ENCODE data around the gene CACNA1C.
"Not testable (repeated sequence)": the region's sequence is repeated elsewhere in the genome, so short reads cannot be mapped to it uniquely, and the experiment has no call there.

Gene CACNA1C

DNA sequence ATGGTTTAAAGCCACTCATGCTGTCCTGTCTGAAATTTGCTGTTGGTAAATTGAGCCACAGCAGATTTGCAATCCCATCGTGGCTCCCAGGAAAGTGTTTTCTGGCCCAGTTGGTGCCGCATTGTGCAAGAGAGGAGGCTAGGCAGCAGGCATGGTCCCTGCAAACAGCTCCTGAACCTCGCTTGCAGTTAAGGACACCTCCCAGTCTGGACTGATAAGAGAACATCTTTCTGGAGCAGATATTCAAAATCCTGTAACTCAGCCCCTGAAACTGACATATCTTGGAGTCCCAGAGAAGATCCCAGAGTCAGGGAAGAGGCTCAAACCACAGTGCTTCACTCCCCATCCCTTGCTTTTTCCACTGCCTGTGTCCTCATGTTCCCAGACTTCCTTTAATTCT lies 413.4 kb downstream of the CACNA1C start:
- no peak for DNase-seq

DNA sequence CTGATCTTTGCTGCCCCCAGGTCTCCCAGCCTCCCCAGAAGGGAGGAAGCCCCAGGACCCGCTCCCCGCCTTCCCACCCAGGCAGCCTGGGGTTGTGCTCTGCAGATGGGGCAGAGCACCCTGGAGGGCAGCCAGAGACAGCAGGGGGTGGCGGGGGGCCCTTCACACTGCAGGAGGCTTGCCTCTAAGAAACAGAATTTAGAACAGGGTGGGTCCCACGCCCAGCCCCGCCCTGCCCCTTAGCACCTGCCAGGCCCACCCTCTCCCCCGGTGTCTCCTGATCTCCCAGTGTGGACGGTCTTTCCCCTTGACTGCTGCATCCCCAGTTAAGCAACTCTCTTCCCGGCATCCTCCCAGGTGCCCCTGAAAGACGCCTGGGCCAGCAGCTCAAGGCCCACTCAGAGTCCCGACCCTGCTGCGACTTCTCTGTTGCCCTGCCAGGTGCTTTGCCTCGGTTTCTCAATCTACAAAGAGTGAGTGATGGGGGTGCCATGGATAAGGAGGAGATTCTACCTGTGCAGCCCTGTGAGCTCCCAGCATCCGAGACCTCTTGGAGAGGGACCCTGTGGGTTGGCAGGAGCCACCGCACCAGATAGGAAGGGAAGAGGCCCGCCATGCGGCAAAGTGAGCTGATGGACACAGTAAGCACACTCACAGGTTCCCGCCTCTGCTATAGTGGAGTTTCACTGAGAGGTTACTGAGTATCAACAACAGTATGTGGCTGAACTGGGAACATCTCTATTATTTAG lies 414.8 kb downstream of the CACNA1C start:
- no peak for DNase-seq

DNA sequence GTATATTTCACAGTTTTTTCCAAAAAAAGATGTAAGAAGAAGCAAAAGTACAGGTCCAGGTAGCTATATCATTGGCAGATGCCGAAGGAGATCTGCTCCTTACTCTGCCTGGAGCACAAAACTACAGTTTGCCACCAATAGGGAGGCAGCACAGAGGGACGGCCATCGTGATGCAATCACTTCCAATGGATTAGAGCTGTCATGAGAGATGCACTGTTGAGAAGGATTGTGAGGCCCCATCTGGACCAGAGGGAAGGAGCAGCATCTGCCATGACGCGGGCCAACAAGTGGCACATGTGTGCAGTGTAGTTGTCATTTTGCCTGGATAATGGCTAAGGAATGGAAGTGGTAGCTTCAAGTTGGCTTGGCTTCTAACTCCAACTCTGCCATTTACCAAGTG lies 423.2 kb downstream of the CACNA1C start:
- no peak for DNase-seq

DNA sequence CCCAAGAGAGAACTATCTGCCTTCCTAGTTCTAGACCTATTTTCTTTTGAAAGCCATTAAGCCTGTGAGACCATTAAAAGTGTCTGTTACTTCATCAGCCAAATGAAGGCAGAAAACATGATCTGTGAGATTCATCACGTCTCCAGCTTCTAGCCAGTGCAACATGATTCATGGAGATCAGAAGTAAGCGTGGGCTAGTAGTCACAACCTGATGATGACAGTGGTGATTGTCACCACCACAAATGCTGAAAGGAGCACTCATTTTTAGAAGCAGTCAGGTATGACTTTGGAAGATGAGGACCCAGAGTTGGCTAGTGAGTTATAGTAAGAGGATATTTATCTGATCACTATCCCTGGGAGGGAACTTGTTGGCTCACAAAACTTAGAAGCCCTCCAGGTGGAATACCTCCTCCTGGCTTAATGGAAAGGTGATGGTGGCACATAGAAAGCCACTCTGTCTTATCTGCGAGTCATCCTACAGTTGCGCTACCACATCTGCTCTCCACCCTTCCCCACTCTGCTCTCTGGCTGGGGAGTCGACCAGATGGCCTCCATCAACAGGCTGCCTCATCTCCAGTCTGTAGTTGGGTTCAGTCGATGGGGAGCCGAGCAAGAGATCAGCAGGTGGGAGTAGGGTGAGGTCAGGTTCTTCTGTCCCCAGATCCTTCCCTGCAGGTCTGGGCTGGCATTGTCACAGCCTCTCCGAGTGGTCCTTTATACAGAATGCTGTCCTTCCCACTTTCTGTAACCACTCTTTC lies 424.4 kb downstream of the CACNA1C start:
- no peak for DNase-seq

DNA sequence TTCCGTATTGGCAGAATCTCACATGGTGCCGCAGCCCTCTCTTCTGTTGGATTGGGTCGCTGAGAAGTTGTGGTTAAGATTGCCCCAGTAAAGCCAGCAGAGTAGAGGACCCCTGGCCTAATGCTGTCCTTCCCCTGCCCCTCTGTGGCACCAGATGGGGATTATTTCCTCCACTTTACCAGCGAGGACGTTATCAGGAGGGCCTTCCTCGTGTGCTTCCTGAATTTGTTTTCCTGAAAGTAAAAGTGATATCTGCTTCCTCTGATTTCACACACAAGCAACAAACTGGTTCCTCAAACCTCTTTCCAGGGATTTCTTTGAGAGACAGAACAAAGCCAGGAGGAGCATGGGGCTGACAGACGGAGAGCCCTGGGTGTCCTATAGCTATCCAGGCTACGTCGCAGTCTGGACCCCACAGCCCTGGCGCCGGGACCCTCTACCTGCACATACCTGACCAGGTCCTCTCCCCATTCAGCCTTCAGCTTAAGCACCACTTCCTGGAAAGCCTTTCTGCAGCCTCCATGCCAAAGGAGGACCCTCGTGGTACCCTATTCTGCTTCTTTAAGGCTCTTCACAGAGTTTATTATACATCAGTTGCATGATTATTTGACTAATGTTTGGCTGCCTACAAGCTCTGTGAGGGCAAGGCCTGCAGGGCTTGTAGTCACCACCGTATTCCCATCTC lies 427.2 kb downstream of the CACNA1C start:
- DNase-seq: no peak

DNA sequence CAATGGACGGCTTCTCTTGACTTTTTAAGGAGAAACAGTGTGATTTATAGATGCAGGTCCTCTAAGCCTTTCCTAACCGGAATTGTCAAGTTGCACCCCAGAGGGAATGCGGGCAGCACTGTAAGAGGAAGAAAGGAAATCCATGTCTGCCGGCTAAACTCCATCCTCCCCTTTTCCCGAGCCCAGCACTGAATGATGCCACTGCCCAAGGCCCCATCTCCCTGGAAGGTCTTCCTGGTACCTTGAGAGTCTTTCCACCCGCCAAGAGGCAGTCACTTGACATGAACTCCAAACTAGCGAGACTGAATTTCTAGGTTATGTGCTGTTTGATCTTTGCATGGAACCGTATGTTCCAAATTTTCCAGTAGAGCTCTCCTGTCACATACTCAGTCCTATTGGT lies 428.6 kb downstream of the CACNA1C start:
- DNase-seq: no peak

DNA sequence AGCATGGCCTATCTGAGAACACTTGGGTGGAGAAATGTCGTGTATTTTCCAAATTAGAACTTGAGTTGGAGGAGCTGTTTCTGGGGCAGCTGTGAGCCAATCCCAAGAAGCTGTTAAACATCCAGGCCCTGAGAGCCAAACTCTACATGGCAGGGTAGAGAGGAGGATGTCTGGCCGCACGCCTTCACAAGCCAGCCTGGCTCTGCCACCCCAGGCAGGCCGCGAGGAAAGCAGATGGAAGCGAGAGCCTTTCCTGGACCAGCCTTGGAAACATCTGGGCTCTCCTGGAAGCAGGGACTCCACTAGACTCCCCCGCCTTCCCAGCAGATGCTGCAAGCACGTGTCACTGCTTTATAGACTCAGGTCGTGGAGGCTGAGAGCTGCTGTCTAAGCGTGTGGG lies 429.2 kb downstream of the CACNA1C start:
- DNase-seq: no peak

- no peak for DNase-seq
Measured at GRCh38 chr12:2482938-2483660, 430.3 kb downstream of the CACNA1C start.

GRCh38 chr12:2483713-2484112 lies 430.9 kb downstream of the CACNA1C start:
- no peak for DNase-seq

DNA sequence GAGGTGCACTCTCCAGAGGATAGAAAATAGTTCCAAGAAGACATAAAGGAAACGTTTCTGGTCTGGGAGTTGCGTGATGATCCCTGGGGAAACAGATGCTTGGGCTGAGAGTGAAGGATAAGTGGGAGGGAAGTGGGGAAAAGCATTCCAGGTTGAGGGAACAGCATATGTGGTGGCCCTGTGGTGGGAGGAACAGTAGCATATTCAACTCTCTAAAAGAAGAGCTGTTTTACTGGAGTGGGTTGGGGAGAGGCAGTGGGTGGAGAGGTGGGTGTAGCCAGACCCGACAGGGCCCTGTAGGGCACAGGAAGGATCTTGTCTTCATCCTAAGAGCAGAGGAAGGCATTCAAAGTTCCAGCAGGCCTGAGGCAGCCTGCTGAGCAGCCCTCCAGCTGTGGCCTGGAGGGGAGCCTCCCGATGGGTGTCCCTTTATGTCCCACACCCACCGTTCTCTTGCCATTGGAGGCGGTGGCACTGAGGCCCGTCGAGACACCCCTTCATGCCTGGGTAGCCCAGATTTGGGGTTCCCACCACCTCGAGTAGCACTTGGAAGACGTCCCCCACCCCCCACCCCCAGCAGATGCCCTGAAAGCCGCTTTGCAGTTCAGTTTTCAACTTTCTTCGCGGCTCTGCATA lies 431.5 kb downstream of the CACNA1C start:
- DNase-seq: no peak

- no peak for DNase-seq
Measured at GRCh38 chr12:2485681-2486080, 432.9 kb downstream of the CACNA1C start.

- no peak for DNase-seq
Measured at GRCh38 chr12:2486796-2487195, 434.0 kb downstream of the CACNA1C start.

GRCh38 chr12:2487278-2487677 lies 434.5 kb downstream of the CACNA1C start:
- no peak for DNase-seq

DNA sequence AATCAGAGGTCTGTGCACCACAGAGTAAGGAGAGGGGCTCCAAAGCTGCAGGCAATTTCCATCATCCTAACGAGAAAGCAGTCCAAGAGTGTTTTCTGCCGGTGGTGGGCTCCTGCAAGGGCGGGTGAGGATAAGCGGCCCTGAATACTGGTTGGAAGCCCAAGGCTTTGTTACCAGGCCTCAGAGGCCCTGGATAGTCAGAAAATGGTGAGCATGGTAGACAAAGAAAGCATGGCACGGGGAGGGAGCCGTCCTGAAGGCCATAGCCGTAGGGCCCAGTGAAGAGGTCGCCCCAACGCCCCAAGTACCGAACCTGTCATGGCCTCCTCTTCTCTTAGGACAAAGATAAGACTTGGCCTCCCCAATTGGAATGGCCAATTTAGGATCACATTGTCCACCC lies 435.3 kb downstream of the CACNA1C start:
- DNase-seq: no peak

DNA sequence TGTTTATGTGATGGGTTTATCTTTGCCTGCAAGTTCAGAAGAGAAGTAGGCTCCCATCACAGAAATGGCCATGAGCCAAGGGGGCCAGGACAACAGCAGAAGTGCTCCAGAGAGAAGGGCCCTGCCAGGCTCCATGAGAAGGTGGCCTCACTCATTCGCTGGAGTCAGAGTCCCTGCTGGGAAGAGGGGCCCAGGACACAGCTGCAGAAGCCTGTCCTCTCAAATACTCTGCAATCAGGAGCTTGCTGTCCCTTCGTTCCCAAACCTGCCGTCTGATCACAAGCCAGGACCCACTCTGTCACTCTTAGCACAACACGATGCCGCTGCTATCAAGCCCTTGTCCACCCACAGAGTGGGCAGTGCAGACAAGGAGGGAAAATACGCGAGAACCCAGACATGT lies 435.8 kb downstream of the CACNA1C start:
- no peak for DNase-seq

DNA sequence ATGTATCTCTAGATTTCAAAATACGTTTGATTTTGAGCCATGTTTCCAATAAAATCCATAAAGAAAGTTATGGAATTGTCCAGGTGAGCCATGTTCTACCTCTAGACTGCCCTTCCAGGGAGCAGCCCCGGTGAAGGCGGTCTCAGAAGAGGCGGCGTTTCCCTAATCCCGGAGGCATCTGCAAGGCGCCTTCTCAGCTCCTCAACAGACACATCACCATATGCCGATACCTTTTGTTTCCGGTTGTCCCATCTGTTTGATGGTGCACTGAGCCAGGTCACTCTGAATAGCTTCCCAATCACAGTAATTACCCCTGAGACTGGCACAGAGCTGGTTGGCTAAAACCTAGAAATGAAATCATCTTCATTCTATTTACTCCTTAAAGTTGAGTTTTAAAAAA lies 436.5 kb downstream of the CACNA1C start:
- DNase-seq: no peak

GRCh38 chr12:2490831-2491230 lies 438.0 kb downstream of the CACNA1C start:
- no peak for DNase-seq

DNA sequence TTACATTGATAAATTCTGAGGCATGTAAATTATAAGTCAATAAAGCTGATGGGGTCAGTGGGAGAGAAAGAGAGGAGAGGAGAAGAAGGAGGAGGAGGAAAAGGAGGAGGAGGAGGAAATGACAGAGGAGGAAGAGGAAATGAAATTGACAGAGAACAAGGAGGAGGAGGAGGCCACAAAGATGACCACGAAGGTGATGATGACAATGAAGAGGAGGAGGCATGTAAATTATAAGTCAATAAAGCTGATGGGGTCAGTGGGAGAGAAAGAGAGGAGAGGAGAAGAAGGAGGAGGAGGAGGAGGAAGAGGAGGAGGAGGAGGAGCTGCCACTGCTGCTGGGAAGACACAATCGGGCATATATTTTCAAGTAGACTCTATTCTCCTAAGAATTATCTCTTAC lies 438.6 kb downstream of the CACNA1C start:
- not testable (repeated sequence) for DNase-seq

DNA sequence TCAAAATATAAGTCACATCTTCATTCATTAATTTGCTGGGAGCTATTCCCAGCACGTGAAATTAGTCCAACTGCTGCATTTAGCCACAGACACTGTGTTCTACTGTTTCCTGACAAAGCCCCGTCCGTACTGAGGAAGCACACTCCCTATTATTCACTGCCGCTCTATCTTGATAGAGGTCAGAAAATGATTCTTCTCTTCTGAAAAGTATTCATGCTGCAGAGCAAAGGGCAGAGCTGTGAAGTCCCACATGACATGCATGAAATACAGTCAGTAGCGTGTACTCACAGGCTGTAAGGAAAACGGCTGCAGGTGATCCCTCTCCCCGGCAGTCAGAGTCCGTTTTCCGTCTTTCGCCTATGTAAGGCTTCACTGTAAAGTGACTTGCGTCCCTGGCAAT lies 439.4 kb downstream of the CACNA1C start:
- DNase-seq: no peak

GRCh38 chr12:2493086-2493485 lies 440.3 kb downstream of the CACNA1C start:
- DNase-seq: no peak

- no peak for DNase-seq
Measured at GRCh38 chr12:2494486-2495192, 441.9 kb downstream of the CACNA1C start.
